ENCODE data around the gene ELP1. TPM values are rescaled to one million over a fixed set of nuclear protein-coding genes. Genes with fewer than 3 reads are reported as not detected.

The ELP1 gene
- total RNA-seq, 4 donors from 2014 or later = 12.3 to 22.2 (median 20.2) TPM

GRCh38 chr9:108855529-108855886, 78.4 kb downstream of the ELP1 start:
- no peaks in the 10 kb centered on the region for H3K36me3 ChIP-seq
- H3K9me3 ChIP-seq = no peaks in the 10 kb centered on the region
- TF ChIP-seq POLR2A (IDR thresholded peaks at IDR 0.05) (no peak), CTCF (IDR thresholded peaks at IDR 0.05) (no peak)
- no peak overlapping the region for H3K4me3 ChIP-seq
- peaks cover 0 to 10% (median 0%) of the 10 kb centered on the region in 3 donors for H3K4me1 ChIP-seq
- no peaks in the 10 kb centered on the region for H3K27me3 ChIP-seq
- no peak for DNase-seq
- H3K27ac ChIP-seq = no peak overlapping the region
- 92 to 97% methylated on average over 5 to 17 of the region's 25 CpGs for WGBS, 2 donors
- intact Hi-C loops (cut with DNase I) = no loop called here

- intact Hi-C loops (cut with DNase I) = no loop called here
- no peak overlapping the region for H3K27ac ChIP-seq
- no peak overlapping the region for H3K4me3 ChIP-seq
- no peaks in the 10 kb centered on the region for H3K27me3 ChIP-seq
- DNase-seq = no peak
- 84 to 90% methylated on average over 4 to 15 of the region's 59 CpGs for WGBS, 2 donors
- H3K36me3 ChIP-seq = no peaks in the 10 kb centered on the region
- no peaks in the 10 kb centered on the region for H3K9me3 ChIP-seq
- peaks cover 0 to 6% (median 0%) of the 10 kb centered on the region in 3 donors for H3K4me1 ChIP-seq
- TF ChIP-seq CTCF (IDR thresholded peaks at IDR 0.05) (no peak), POLR2A (IDR thresholded peaks at IDR 0.05) (no peak)
These were observed 79.0 kb downstream of the ELP1 start for GRCh38 chr9:108854641-108855528.

- Histone ChIP-seq H3K36me3 (no peaks in the 10 kb centered on the region), H3K27me3 (no peaks in the 10 kb centered on the region), H3K4me1 (peaks cover 0 to 4% (median 0%) of the 10 kb centered on the region in 3 donors), H3K4me3 (no peak overlapping the region), H3K9me3 (no peaks in the 10 kb centered on the region), H3K27ac (no peak overlapping the region)
- WGBS, 2 donors = 63 to 100% methylated on average over 1 of the region's 3 CpGs
- TF ChIP-seq CTCF (IDR thresholded peaks at IDR 0.05) = no peak
- no peak for TF ChIP-seq POLR2A (IDR thresholded peaks at IDR 0.05)
- intact Hi-C loops (cut with DNase I) = no loop called here
- no peak for DNase-seq
These were observed 79.8 kb downstream of the ELP1 start for GRCh38 chr9:108854094-108854493.

GRCh38 chr9:108852079-108852478, 81.8 kb downstream of the ELP1 start:
- Histone ChIP-seq H3K27me3 (no peaks in the 10 kb centered on the region), H3K27ac (no peak overlapping the region), H3K4me3 (no peak overlapping the region), H3K9me3 (no peaks in the 10 kb centered on the region), H3K4me1 (peaks cover 0 to 9% (median 0%) of the 10 kb centered on the region in 3 donors), H3K36me3 (no peaks in the 10 kb centered on the region)
- intact Hi-C loops (cut with DNase I) = no loop called here
- DNase-seq = no peak
- WGBS, 2 donors = 38 to 41% methylated on average over 1 of the region's 1 CpG
- TF ChIP-seq POLR2A (IDR thresholded peaks at IDR 0.05) (no peak), CTCF (IDR thresholded peaks at IDR 0.05) (no peak)

- Histone ChIP-seq H3K27me3 (no peaks in the 10 kb centered on the region), H3K36me3 (no peaks in the 10 kb centered on the region), H3K9me3 (no peaks in the 10 kb centered on the region), H3K4me1 (peaks cover 0 to 10% (median 0%) of the 10 kb centered on the region in 3 donors), H3K27ac (no peak overlapping the region), H3K4me3 (no peak overlapping the region)
- TF ChIP-seq POLR2A (IDR thresholded peaks at IDR 0.05) (no peak), CTCF (IDR thresholded peaks at IDR 0.05) (no peak)
- no peak for DNase-seq
- intact Hi-C loops (cut with DNase I) = no loop called here
- WGBS, 2 donors = 82 to 94% methylated on average over 3 of the region's 3 CpGs
These were observed 82.8 kb downstream of the ELP1 start for GRCh38 chr9:108851138-108851537.
